ENCODE data around the gene MARVELD1.
A peak's percentile ranks its signal among the peaks of the same experiment; 100 is the strongest.

Gene MARVELD1

GRCh38 chr10:97721871-97722780 is 8.6 kb downstream of the MARVELD1 start:
- DNase-seq (ENCODE audit: low read depth): no peak

GRCh38 chr10:97723001-97723400 is 9.5 kb downstream of the MARVELD1 start:
- DNase-seq (ENCODE audit: low read depth): no peak

GRCh38 chr10:97724341-97724941 is 10.9 kb downstream of the MARVELD1 start:
- DNase-seq (ENCODE audit: low read depth): no peak

GRCh38 chr10:97726636-97727178 is 13.2 kb downstream of the MARVELD1 start:
- peak; percentile 42 for DNase-seq (ENCODE audit: low read depth)

GRCh38 chr10:97729014-97729413 is 15.5 kb downstream of the MARVELD1 start:
- DNase-seq (ENCODE audit: low read depth): no peak

GRCh38 chr10:97731346-97732051 is 18.0 kb downstream of the MARVELD1 start:
- peak; percentile 41 for DNase-seq (ENCODE audit: low read depth)

- DNase-seq (ENCODE audit: low read depth): no peak
Observed at GRCh38 chr10:97732052-97732359, 18.5 kb downstream of the MARVELD1 start.

- no peak for DNase-seq (ENCODE audit: low read depth)
Observed at GRCh38 chr10:97733256-97733655, 19.7 kb downstream of the MARVELD1 start.

GRCh38 chr10:97734021-97734420 is 20.5 kb downstream of the MARVELD1 start:
- no peak for DNase-seq (ENCODE audit: low read depth)

- no peak for DNase-seq (ENCODE audit: low read depth)
Observed at GRCh38 chr10:97736403-97736901, 22.9 kb downstream of the MARVELD1 start.

GRCh38 chr10:97736902-97737769 is 23.6 kb downstream of the MARVELD1 start, which contains the start of gene ZFYVE27:
TSS of gene ZFYVE27 (plus strand) at chr10:97737128. CDS start at chr10:97738478, 1,350 bp downstream.
- DNase-seq (ENCODE audit: low read depth): peak; percentile 73

GRCh38 chr10:97737770-97738265 is 24.3 kb downstream of the MARVELD1 start:
- DNase-seq (ENCODE audit: low read depth): no peak

- DNase-seq (ENCODE audit: low read depth): no peak
Observed at GRCh38 chr10:97738616-97739015, 25.1 kb downstream of the MARVELD1 start.

- no peak for DNase-seq (ENCODE audit: low read depth)
Observed at GRCh38 chr10:97740613-97741012, 27.1 kb downstream of the MARVELD1 start.

- DNase-seq (ENCODE audit: low read depth): no peak
Observed at GRCh38 chr10:97743169-97743943, 29.8 kb downstream of the MARVELD1 start.

GRCh38 chr10:97744405-97745035 is 31.0 kb downstream of the MARVELD1 start:
- DNase-seq (ENCODE audit: low read depth): no peak

GRCh38 chr10:97747573-97747972 is 34.0 kb downstream of the MARVELD1 start:
- DNase-seq (ENCODE audit: low read depth): no peak

- DNase-seq (ENCODE audit: low read depth): no peak
Observed at GRCh38 chr10:97748116-97748515, 34.6 kb downstream of the MARVELD1 start.

- no peak for DNase-seq (ENCODE audit: low read depth)
Observed at GRCh38 chr10:97752956-97753355, 39.4 kb downstream of the MARVELD1 start.

GRCh38 chr10:97754726-97755125 is 41.2 kb downstream of the MARVELD1 start:
- DNase-seq (ENCODE audit: low read depth): no peak

Data from HS-5 (cell line).